ENCODE measurements around the gene PISD. TPM values are rescaled to one million over a fixed set of nuclear protein-coding genes. Genes with fewer than 3 reads are reported as not detected.

The PISD gene
- total RNA-seq, 1 donor from 2014 or later, result 28.2 TPM

- intact Hi-C loops (cut with micrococcal nuclease), result no loop called here
Measured at GRCh38 chr22:31577711-31578110, 84.3 kb downstream of the PISD start.

GRCh38 chr22:31575190-31575589 lies 86.8 kb downstream of the PISD start:
- intact Hi-C loops (cut with micrococcal nuclease), result no loop called here

GRCh38 chr22:31574055-31574670 lies 87.9 kb downstream of the PISD start:
- intact Hi-C loops (cut with micrococcal nuclease), result no loop called here

- intact Hi-C loops (cut with micrococcal nuclease), result no loop called here
Measured at GRCh38 chr22:31572939-31573338, 89.1 kb downstream of the PISD start.

- intact Hi-C loops (cut with micrococcal nuclease), result no loop called here
Measured at GRCh38 chr22:31569126-31569525, 92.9 kb downstream of the PISD start.

Other genes with a start within 250 kb of the PISD start
- gene EIF4ENIF1, start 172.4 kb downstream of the PISD start, total RNA-seq, result 35.3 and 42.3 TPM in 2 replicates
- gene SFI1, start 165.7 kb downstream of the PISD start, total RNA-seq, result 169 and 188 TPM in 2 replicates
- gene PRR14L, start 87.9 kb upstream of the PISD start, total RNA-seq, result 65.6 and 65.9 TPM in 2 replicates
- 38.5 and 41.0 TPM in 2 replicates for gene DEPDC5, start 91.8 kb upstream of the PISD start, total RNA-seq